ENCODE data around the gene KLHL29. TPM values are rescaled to one million over a fixed set of nuclear protein-coding genes. Genes with fewer than 3 reads are reported as not detected.

KLHL29 gene
- polyA plus RNA-seq, 1 donor from 2014 or later, result 42.4 TPM

DNA sequence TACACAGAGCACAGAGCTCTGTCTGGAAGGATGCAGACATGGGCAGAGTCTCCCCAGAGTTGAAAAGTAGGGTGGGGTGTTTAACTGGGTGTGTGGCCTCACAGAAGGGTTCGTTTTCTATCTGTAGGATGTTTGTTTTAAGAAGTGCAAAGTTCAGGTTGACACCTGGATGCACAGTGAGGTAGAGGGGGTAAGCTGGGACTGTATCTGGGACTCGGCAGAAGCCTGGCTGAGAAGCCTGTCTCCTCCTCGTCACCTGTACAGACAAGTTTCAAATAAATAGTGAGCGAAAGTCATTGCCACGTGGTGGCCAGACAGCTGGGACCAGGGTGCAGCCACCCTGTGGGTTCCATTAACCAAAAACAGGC is 145.9 kb downstream of the KLHL29 start:
- Histone ChIP-seq H3F3A (ENCODE audit: insufficient read depth, low read length, poor library complexity, severe bottlenecking) (no peaks in the 10 kb centered on the region), H4K20me1 (ENCODE audit: insufficient read depth) (peaks cover 12% of the 10 kb centered on the region), H3K27ac (ENCODE audit: low read length) (no peak overlapping the region), H3K9ac (ENCODE audit: low read length) (no peak overlapping the region), H3K4me2 (ENCODE audit: low read length) (no peak overlapping the region), H2AFZ (ENCODE audit: low read depth, low read length) (no peak overlapping the region), H3K79me2 (replicated peaks; ENCODE audit: insufficient read depth, low read length) (no peaks in the 10 kb centered on the region), H3K36me3 (ENCODE audit: insufficient read depth, low read length) (no peaks in the 10 kb centered on the region), H3K9me2 (ENCODE audit: insufficient read depth, low read length) (no peaks in the 10 kb centered on the region), H3K27me3 (ENCODE audit: insufficient read depth, low read depth, low read length) (no peaks in the 10 kb centered on the region), H3K4me3 (ENCODE audit: low read length) (no peak overlapping the region), H3K9me3 (ENCODE audit: low read length) (no peaks in the 10 kb centered on the region)
- TF ChIP-seq EZH2 (IDR thresholded peaks at IDR 0.05; ENCODE audit: borderline replicate concordance, insufficient read depth, low read length, poor library complexity, severe bottlenecking), result no peak
- TF ChIP-seq SMC3 (conservative IDR thresholded peaks at IDR 0.05; ENCODE audit: poor library complexity), result no peak
- TF ChIP-seq TAF1 (IDR thresholded peaks at IDR 0.05; ENCODE audit: low read depth), result no peak
- no peak for TF ChIP-seq RAD21 (conservative IDR thresholded peaks at IDR 0.05)

- Histone ChIP-seq H3K4me2 (ENCODE audit: low read length) (no peak overlapping the region), H3K27me3 (ENCODE audit: insufficient read depth, low read depth, low read length) (no peaks in the 10 kb centered on the region), H3K9ac (ENCODE audit: low read length) (no peak overlapping the region), H3K79me2 (replicated peaks; ENCODE audit: insufficient read depth, low read length) (no peaks in the 10 kb centered on the region), H3K27ac (ENCODE audit: low read length) (no peak overlapping the region), H3K4me3 (ENCODE audit: low read length) (no peak overlapping the region), H3K9me2 (ENCODE audit: insufficient read depth, low read length) (no peaks in the 10 kb centered on the region), H4K20me1 (ENCODE audit: insufficient read depth) (peaks cover 12% of the 10 kb centered on the region), H2AFZ (ENCODE audit: low read depth, low read length) (no peak overlapping the region), H3K36me3 (ENCODE audit: insufficient read depth, low read length) (no peaks in the 10 kb centered on the region), H3K9me3 (ENCODE audit: low read length) (no peaks in the 10 kb centered on the region), H3F3A (ENCODE audit: insufficient read depth, low read length, poor library complexity, severe bottlenecking) (no peaks in the 10 kb centered on the region)
- TF ChIP-seq EZH2 (IDR thresholded peaks at IDR 0.05; ENCODE audit: borderline replicate concordance, insufficient read depth, low read length, poor library complexity, severe bottlenecking) (no peak), SMC3 (conservative IDR thresholded peaks at IDR 0.05; ENCODE audit: poor library complexity) (no peak), EP300 (conservative IDR thresholded peaks at IDR 0.05; ENCODE audit: poor library complexity, severe bottlenecking) (no peak), MXI1 (conservative IDR thresholded peaks at IDR 0.05; ENCODE audit: poor library complexity, severe bottlenecking) (no peak), RAD21 (conservative IDR thresholded peaks at IDR 0.05) (no peak), POLR2AphosphoS5 (IDR thresholded peaks at IDR 0.05) (no peak), TAF1 (IDR thresholded peaks at IDR 0.05; ENCODE audit: low read depth) (no peak), CTCF (IDR thresholded peaks at IDR 0.05; ENCODE audit: poor library complexity, severe bottlenecking) (no peak)
- TF ChIP-seq, protein P1, sequence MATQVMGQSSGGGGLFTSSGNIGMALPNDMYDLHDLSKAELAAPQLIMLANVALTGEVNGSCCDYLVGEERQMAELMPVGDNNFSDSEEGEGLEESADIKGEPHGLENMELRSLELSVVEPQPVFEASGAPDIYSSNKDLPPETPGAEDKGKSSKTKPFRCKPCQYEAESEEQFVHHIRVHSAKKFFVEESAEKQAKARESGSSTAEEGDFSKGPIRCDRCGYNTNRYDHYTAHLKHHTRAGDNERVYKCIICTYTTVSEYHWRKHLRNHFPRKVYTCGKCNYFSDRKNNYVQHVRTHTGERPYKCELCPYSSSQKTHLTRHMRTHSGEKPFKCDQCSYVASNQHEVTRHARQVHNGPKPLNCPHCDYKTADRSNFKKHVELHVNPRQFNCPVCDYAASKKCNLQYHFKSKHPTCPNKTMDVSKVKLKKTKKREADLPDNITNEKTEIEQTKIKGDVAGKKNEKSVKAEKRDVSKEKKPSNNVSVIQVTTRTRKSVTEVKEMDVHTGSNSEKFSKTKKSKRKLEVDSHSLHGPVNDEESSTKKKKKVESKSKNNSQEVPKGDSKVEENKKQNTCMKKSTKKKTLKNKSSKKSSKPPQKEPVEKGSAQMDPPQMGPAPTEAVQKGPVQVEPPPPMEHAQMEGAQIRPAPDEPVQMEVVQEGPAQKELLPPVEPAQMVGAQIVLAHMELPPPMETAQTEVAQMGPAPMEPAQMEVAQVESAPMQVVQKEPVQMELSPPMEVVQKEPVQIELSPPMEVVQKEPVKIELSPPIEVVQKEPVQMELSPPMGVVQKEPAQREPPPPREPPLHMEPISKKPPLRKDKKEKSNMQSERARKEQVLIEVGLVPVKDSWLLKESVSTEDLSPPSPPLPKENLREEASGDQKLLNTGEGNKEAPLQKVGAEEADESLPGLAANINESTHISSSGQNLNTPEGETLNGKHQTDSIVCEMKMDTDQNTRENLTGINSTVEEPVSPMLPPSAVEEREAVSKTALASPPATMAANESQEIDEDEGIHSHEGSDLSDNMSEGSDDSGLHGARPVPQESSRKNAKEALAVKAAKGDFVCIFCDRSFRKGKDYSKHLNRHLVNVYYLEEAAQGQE (IDR thresholded peaks at IDR 0.05; ENCODE audit: borderline replicate concordance), result no peak
Measured at GRCh38 chr2:23531280-23531679, 146.3 kb downstream of the KLHL29 start.
